CD4-positive, alpha-beta memory T cell (primary cell): ENCODE results near the gene STOM. TPM values are rescaled to one million over a fixed set of nuclear protein-coding genes. Genes with fewer than 3 reads are reported as not detected.

ENCODE experiments used
- CTCF ChIA-PET: fragments of 350-600 bp; sonication (Branson Sonifier 250); formaldehyde crosslinking; loops from one replicate; lab custom pipeline; 2021; ENCODE audit warnings: inconsistent platforms; ENCODE audit not compliant: partially characterized antibody; lab: Charles Lee
- POLR2A ChIA-PET: fragments of 350-600 bp; sonication (Branson Sonifier 250); formaldehyde crosslinking; loops from one replicate; lab custom pipeline; 2021; ENCODE audit not compliant: partially characterized antibody; lab: Charles Lee
- DNase-seq, 5 donors: peaks; one replicate each; pipeline versions ENCODE4 v3.0.0 to v3.0.0-alpha.2; 2020 to 2022; ENCODE audit warnings: mixed read lengths in 1 of 5
- H3K27ac ChIP-seq: one replicate; pipeline ENCODE4 v1.7.0; 2013; ENCODE audit warnings: low read depth, low read length
- H3K27me3 ChIP-seq: 2 replicates; pipeline ENCODE4 v1.7.0; 2013; ENCODE audit warnings: mild to moderate bottlenecking, low read length, moderate library complexity; ENCODE audit not compliant: insufficient read depth
- H3K36me3 ChIP-seq: 2 replicates; pipeline ENCODE4 v1.7.0; 2013; ENCODE audit warnings: mild to moderate bottlenecking, low read length, moderate library complexity; ENCODE audit not compliant: insufficient read depth
- H3K4me1 ChIP-seq: 2 replicates; pipeline ENCODE4 v1.7.0; 2013; ENCODE audit warnings: mild to moderate bottlenecking, low read length, moderate library complexity; ENCODE audit not compliant: insufficient read depth
- H3K4me3 ChIP-seq, 2 donors: one replicate each; pipeline ENCODE4 v1.7.0; 2013; ENCODE audit warnings: low read length in 2 of 2, mild to moderate bottlenecking in 1 of 2
- H3K9me3 ChIP-seq, 2 donors: one replicate each; pipeline ENCODE4 v1.7.0; 2013; ENCODE audit warnings: low read length in 2 of 2, control low read depth in 1 of 2; ENCODE audit not compliant: control insufficient read depth in 1 of 2
- H3K27ac Mint-ChIP-seq, 7 donors: one replicate each; pipeline ENCODE4 v1.8.0; 2020 to 2021; ENCODE audit warnings: mixed read lengths in 7 of 7, mild to moderate bottlenecking in 6 of 7, inconsistent platforms in 3 of 7, moderate library complexity in 3 of 7
- H3K27me3 Mint-ChIP-seq, 2 donors: one replicate each; pipeline ENCODE4 v1.8.0; 2020 to 2021; ENCODE audit warnings: mixed read lengths in 2 of 2
- H3K36me3 Mint-ChIP-seq, 2 donors: one replicate each; pipeline ENCODE4 v1.8.0; 2020 to 2021; ENCODE audit warnings: mixed read lengths in 2 of 2, inconsistent platforms in 1 of 2, mild to moderate bottlenecking in 1 of 2
- H3K4me1 Mint-ChIP-seq, 4 donors: one replicate each; pipeline ENCODE4 v1.8.0; 2020 to 2021; ENCODE audit warnings: mixed read lengths in 4 of 4, mild to moderate bottlenecking in 1 of 4
- H3K4me3 Mint-ChIP-seq, 8 donors: one replicate each; pipeline ENCODE4 v1.8.0; 2020 to 2021; ENCODE audit warnings: mixed read lengths in 8 of 8, mild to moderate bottlenecking in 7 of 8, moderate library complexity in 6 of 8, inconsistent platforms in 3 of 8
- H3K9me3 Mint-ChIP-seq, 8 donors: one replicate each; pipeline ENCODE4 v1.8.0; 2020 to 2021; ENCODE audit warnings: mixed read lengths in 8 of 8, mild to moderate bottlenecking in 5 of 8, inconsistent platforms in 3 of 8, moderate library complexity in 1 of 8
- intact Hi-C: fragments of 100-400 bp; cut with micrococcal nuclease; formaldehyde crosslinking; loops from one replicate; pipeline ENCODE4 v1.15.1; 2023
- polyA plus RNA-seq, 2 donors: library from polyadenylated mRNA; unstranded; fragments of 300-500 nt; fragmentation: Illumina TruSeq; gene quantifications; one replicate each; pipeline ENCODE4 v1.2.3, GENCODE V29; 2021
- total RNA-seq, 2 experiments: library from RNA; stranded (reverse); gene quantifications; one replicate each; pipeline ENCODE4 v1.2.3, GENCODE V29; 2021

The STOM gene
- total and polyA plus RNA-seq, 4 experiments from 2014 or later = 81.2 to 254 (median 135) TPM

DNA sequence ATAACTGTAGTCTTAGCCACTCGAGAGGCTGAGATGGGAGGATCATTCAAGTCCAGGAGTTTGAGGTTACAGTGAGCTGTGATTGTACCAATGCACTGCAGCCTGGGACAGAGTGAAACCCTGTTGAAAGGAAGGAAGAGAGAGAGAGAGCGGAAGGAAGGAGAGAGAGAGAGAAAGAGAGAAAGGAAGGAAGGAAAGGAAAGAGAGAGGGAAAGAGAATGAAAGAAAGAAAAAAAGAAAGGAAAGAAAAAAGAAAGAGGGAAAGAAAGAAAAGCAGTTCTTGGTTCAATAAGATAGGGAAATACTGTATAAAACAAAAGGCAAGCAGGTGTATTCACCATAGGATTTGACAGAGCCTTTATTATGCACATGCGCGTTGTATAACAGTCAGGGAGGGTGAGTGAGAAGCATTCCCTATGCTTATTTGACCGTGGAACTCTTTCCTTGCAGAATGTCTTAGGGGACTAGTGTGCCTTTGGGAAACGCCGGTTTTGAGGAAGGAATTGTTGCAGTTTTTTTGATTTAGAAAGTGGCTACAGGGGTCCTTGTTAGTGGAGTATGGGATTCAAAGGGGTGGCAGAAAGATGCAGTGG, 60.1 kb downstream of the STOM start:
- intact Hi-C loops = no loop called here
- Histone ChIP-seq H3K27ac (no peak overlapping the region), H3K36me3 (no peaks in the 10 kb centered on the region), H3K4me1 (no peaks in the 10 kb centered on the region), H3K4me3 (no peak overlapping the region), H3K9me3 (no peaks in the 10 kb centered on the region), H3K27me3 (no peaks in the 10 kb centered on the region)
- no peak overlapping the region for H3K27ac Mint-ChIP-seq
- H3K9me3 Mint-ChIP-seq = no peaks in the 10 kb centered on the region
- H3K27me3 Mint-ChIP-seq = no peaks in the 10 kb centered on the region
- no peak overlapping the region for H3K4me3 Mint-ChIP-seq
- ChIA-PET POLR2A (no interaction called here), CTCF (interaction anchor here (1.2 to 3.2 kb wide), 2 partner anchors 10 to 89 kb away, joined by 4 to 28 read pairs; no protein-coding TSS in a partner anchor)
- peaks cover 8 to 9% of the 10 kb centered on the region in 2 donors for H3K36me3 Mint-ChIP-seq
- no peaks in the 10 kb centered on the region for H3K4me1 Mint-ChIP-seq
- no peak for DNase-seq

- H3K27ac Mint-ChIP-seq = no peak overlapping the region
- no peak for DNase-seq
- H3K27me3 ChIP-seq = no peaks in the 10 kb centered on the region
- H3K36me3 ChIP-seq = no peaks in the 10 kb centered on the region
- CTCF ChIA-PET = interaction anchor here (1.2 to 3.2 kb wide), 2 partner anchors 11 to 90 kb away, joined by 4 to 28 read pairs; no protein-coding TSS in a partner anchor
- no peak overlapping the region for H3K4me3 Mint-ChIP-seq
- POLR2A ChIA-PET = no interaction called here
- no peak overlapping the region for H3K4me3 ChIP-seq
- H3K4me1 ChIP-seq = no peaks in the 10 kb centered on the region
- no peak overlapping the region for H3K27ac ChIP-seq
- H3K36me3 Mint-ChIP-seq = peaks cover 8 to 9% of the 10 kb centered on the region in 2 donors
- no peaks in the 10 kb centered on the region for H3K27me3 Mint-ChIP-seq
- no peaks in the 10 kb centered on the region for H3K9me3 Mint-ChIP-seq
- H3K9me3 ChIP-seq = no peaks in the 10 kb centered on the region
- no peaks in the 10 kb centered on the region for H3K4me1 Mint-ChIP-seq
- intact Hi-C loops = no loop called here
Measured at GRCh38 chr9:121309171-121309570, 60.9 kb downstream of the STOM start.

DNA sequence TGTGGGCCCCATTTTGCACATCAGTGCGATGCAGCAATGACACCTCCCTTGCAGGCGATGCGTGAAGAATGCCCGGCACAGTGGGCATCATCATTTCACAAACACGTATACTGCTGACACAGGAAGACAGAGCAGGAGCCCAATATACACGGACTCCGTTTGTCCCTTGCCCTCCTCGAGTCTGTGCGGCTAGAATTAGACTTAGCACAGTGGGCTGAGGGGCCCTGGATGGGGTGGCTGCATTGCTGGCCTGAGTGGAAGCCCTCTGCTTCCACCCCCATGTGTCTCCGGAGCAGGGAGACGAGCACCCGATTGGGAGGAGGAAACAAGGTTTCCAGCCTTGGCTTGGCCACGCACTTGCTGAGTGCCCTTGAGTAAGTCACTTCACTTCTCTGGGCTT, 61.3 kb downstream of the STOM start:
- no peaks in the 10 kb centered on the region for H3K27me3 ChIP-seq
- H3K27ac ChIP-seq = no peak overlapping the region
- intact Hi-C loops = no loop called here
- CTCF ChIA-PET = interaction anchor here (1.2 to 3.2 kb wide), 3 partner anchors 11 to 90 kb away, joined by 4 to 28 read pairs (median 5); no protein-coding TSS in a partner anchor
- no peaks in the 10 kb centered on the region for H3K27me3 Mint-ChIP-seq
- no peaks in the 10 kb centered on the region for H3K9me3 Mint-ChIP-seq
- DNase-seq = no peak
- no peaks in the 10 kb centered on the region for H3K36me3 ChIP-seq
- no peak overlapping the region for H3K27ac Mint-ChIP-seq
- H3K4me1 Mint-ChIP-seq = no peaks in the 10 kb centered on the region
- no peaks in the 10 kb centered on the region for H3K9me3 ChIP-seq
- H3K4me3 Mint-ChIP-seq = no peak overlapping the region
- no peaks in the 10 kb centered on the region for H3K4me1 ChIP-seq
- H3K36me3 Mint-ChIP-seq = peaks cover 8 to 10% of the 10 kb centered on the region in 2 donors
- H3K4me3 ChIP-seq = no peak overlapping the region
- POLR2A ChIA-PET = no interaction called here

DNA sequence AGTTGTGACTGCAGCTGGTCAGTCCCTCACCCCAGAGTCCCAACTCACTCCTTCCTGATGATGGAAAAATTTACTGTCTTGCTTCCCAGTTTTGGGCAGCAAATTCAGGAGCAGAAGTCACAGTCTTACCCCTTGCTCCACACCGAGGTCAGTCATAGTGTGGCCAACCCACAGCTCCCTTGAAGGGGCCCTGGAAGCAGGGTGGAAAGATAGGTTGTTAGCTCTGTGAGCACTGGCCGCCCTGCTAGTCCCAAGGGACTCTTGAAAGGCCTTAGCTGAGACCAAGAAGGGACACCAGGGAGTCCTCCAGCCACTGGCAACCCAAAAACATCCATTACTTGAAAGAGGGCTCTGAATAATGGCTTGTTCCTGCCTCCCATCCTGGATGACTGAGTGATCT, 62.1 kb downstream of the STOM start:
- Mint-ChIP-seq H3K4me3 (no peak overlapping the region), H3K36me3 (peaks cover 8 to 18% of the 10 kb centered on the region in 2 donors), H3K4me1 (no peaks in the 10 kb centered on the region), H3K27me3 (no peaks in the 10 kb centered on the region), H3K27ac (peak overlapping the region in 1 of 7 donors; percentile 36), H3K9me3 (no peaks in the 10 kb centered on the region)
- intact Hi-C loops = no loop called here
- POLR2A ChIA-PET = no interaction called here
- CTCF ChIA-PET = interaction anchor here (1.2 kb wide), 1 partner anchor 12 kb away, joined by 5 read pairs; no protein-coding TSS in a partner anchor
- Histone ChIP-seq H3K4me3 (no peak overlapping the region), H3K27ac (no peak overlapping the region), H3K36me3 (no peaks in the 10 kb centered on the region), H3K4me1 (no peaks in the 10 kb centered on the region), H3K9me3 (no peaks in the 10 kb centered on the region), H3K27me3 (no peaks in the 10 kb centered on the region)
- DNase-seq = no peak

DNA sequence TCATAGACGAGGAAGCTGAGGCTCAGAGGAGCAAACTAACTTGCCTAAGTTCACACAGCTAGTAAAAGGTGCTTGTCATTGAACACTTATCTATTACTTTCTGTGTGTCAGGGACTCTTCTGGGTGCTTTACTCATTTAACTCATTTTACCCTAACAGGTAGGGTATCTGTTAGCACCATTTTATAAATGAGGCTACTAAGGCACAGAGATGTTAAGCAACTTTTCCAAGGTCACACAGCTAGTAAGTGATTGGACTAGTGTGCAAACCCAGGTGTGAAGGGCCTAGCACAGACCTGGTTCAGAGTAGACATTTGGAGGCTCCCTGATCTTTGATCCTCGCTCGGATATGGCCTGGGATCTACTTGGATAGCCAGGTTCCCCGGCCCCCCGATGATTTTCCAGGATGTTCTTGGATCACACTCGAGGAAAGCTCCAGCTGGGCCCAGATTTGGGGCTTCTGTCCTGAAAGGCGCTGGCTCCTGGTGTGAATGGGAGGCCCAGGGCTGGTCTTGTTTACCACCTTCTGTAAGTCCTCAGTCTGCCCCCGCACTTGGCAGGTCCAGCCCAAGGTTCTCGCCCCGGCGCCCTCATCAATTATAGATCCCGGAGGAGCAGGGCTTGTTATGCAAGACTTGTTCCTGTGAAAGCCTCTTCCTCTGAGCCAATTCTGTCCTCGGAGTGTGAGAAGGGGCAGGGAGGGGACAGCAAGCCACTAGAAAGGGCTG, 64.6 kb downstream of the STOM start:
- H3K9me3 Mint-ChIP-seq = no peaks in the 10 kb centered on the region
- Histone ChIP-seq H3K4me3 (no peak overlapping the region), H3K27me3 (no peaks in the 10 kb centered on the region), H3K36me3 (no peaks in the 10 kb centered on the region), H3K27ac (no peak overlapping the region), H3K4me1 (no peaks in the 10 kb centered on the region), H3K9me3 (no peaks in the 10 kb centered on the region)
- H3K27me3 Mint-ChIP-seq = peaks cover 2 to 4% of the 10 kb centered on the region in 2 donors
- intact Hi-C loops = no loop called here
- no peak overlapping the region for H3K27ac Mint-ChIP-seq
- DNase-seq = no peak
- peaks cover 1 to 2% (median 2%) of the 10 kb centered on the region in 4 donors for H3K4me1 Mint-ChIP-seq
- H3K4me3 Mint-ChIP-seq = no peak overlapping the region
- POLR2A ChIA-PET = no interaction called here
- CTCF ChIA-PET = interaction anchor here (1.1 kb wide), 1 partner anchor 14 kb away, joined by 4 read pairs; no protein-coding TSS in a partner anchor
- peaks cover 4 to 14% of the 10 kb centered on the region in 2 donors for H3K36me3 Mint-ChIP-seq

DNA sequence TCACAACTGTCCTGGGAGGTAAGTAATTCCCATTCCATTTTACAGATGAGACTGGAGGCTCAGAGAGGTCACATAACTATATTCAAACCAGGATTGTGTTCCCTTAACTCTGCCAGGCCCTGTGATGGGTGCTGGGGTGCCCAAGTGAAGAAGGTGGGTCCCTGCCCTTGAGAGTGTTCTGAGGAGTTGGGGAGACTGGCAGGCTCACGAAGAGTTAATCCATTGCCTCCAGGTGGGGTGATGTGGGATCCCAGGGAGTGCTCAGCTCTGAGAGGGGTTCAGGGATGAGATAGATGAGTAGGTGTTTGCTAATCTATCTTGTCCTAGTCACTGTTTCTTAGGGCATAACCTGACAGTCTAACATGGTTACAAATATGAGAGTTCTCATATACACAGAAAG, 65.3 kb downstream of the STOM start:
- H3K27ac Mint-ChIP-seq = peak overlapping the region in 1 of 7 donors; percentile 64
- Histone ChIP-seq H3K4me3 (no peak overlapping the region), H3K27ac (no peak overlapping the region), H3K4me1 (no peaks in the 10 kb centered on the region), H3K27me3 (no peaks in the 10 kb centered on the region), H3K9me3 (no peaks in the 10 kb centered on the region), H3K36me3 (no peaks in the 10 kb centered on the region)
- intact Hi-C loops = no loop called here
- CTCF ChIA-PET = no interaction called here
- H3K4me3 Mint-ChIP-seq = no peak overlapping the region
- peaks cover under 1 to 19% of the 10 kb centered on the region in 2 donors for H3K36me3 Mint-ChIP-seq
- no peak for DNase-seq
- peaks cover 7 to 8% (median 7%) of the 10 kb centered on the region in 4 donors for H3K4me1 Mint-ChIP-seq
- H3K9me3 Mint-ChIP-seq = no peaks in the 10 kb centered on the region
- POLR2A ChIA-PET = no interaction called here
- peaks cover 7 to 9% of the 10 kb centered on the region in 2 donors for H3K27me3 Mint-ChIP-seq
